GM12891 (cell line): ENCODE data around the gene MAP2K4.

ENCODE experiments used
- POLR2A ChIP-seq: IDR thresholded peaks from 2 replicates; pipeline ENCODE4 v1.6.1; 2011; ENCODE audit warnings: low read depth, low read length, control low read depth
- POLR2AphosphoS5 ChIP-seq: IDR thresholded peaks from 2 replicates; pipeline ENCODE4 v1.6.1; 2011; ENCODE audit warnings: low read depth, low read length, control low read depth
- SPI1 ChIP-seq: IDR thresholded peaks from 2 replicates; pipeline ENCODE4 v1.6.1; 2011; ENCODE audit warnings: low read depth, low read length, control low read depth
- TAF1 ChIP-seq: IDR thresholded peaks from 2 replicates; pipeline ENCODE4 v1.6.1; 2011; ENCODE audit warnings: low read depth, low read length, control low read depth

- TF ChIP-seq POLR2A (no peak), POLR2AphosphoS5 (no peak), SPI1 (no peak), TAF1 (no peak)
Observed at GRCh38 chr17:12097326-12097725, 76.6 kb downstream of the MAP2K4 start.
